Suprapubic skin (tissue), 4 donors: ENCODE measurements around the gene KRT17. TPM values are rescaled to one million over a fixed set of nuclear protein-coding genes. Genes with fewer than 3 reads are reported as not detected.
"Not testable (repeated sequence)": the region's sequence is repeated elsewhere in the genome, so short reads cannot be mapped to it uniquely, and the experiment has no call there.

ENCODE experiments used
- DNase-seq, 2 donors: peaks; one replicate each; pipeline ENCODE4 v3.0.0-alpha.2; 2019; ENCODE audit warnings: low spot score in 2 of 2
- H3K27ac ChIP-seq: fragments of 200-600 bp; sonication (generic); one replicate; pipeline ENCODE4 v1.5.1; 2019
- H3K27me3 ChIP-seq: fragments of 200-600 bp; sonication (generic); one replicate; pipeline ENCODE4 v1.5.1; 2019
- H3K36me3 ChIP-seq: fragments of 200-600 bp; sonication (generic); one replicate; pipeline ENCODE4 v1.5.1; 2019
- H3K4me1 ChIP-seq: fragments of 200-600 bp; sonication (generic); one replicate; pipeline ENCODE4 v1.5.1; 2019
- H3K4me3 ChIP-seq: fragments of 200-600 bp; sonication (generic); one replicate; pipeline ENCODE4 v1.5.1; 2019; ENCODE audit warnings: mild to moderate bottlenecking
- H3K9me3 ChIP-seq: fragments of 200-600 bp; sonication (generic); one replicate; pipeline ENCODE4 v1.5.1; 2019
- EP300 ChIP-seq: sonication (generic); formaldehyde crosslinking; IDR thresholded peaks from one replicate; pipeline ENCODE4 v1.6.1; 2017; ENCODE audit warnings: antibody characterized with exemption
- POLR2A ChIP-seq, 2 donors: fragments of 450-650 bp; IDR thresholded peaks; one replicate each; pipeline ENCODE4 v1.6.1; 2017; ENCODE audit warnings: antibody characterized with exemption in 2 of 2, mild to moderate bottlenecking in 2 of 2, moderate library complexity in 2 of 2
- POLR2AphosphoS5 ChIP-seq, 3 donors: sonication (generic); formaldehyde crosslinking; IDR thresholded peaks; one replicate each; pipeline ENCODE4 v1.6.1; 2017; ENCODE audit warnings: antibody characterized with exemption in 3 of 3
- WGBS: methylation state at CpG from one replicate; pipeline ENCODE4 v1.1.5; 2018; 5-methylcytosine and 5-hydroxymethylcytosine counted together
- total RNA-seq, 4 donors: library from RNA; depleted of rRNA; stranded (reverse); fragments of >200 nt; gene quantifications; one replicate each; pipeline ENCODE4 v1.1.0, GENCODE V29; 2016
- TF ChIP-seq, protein P1 (sequence below), 2 donors: fragments of 200-600 bp in 1 of 2; fragments of 450-650 bp in 1 of 2; sonication (generic) in 1 of 2; IDR thresholded peaks; one replicate each; pipeline ENCODE4 v1.5.1; 2016 to 2019; ENCODE audit warnings: antibody characterized with exemption in 2 of 2, mild to moderate bottlenecking in 1 of 2, moderate library complexity in 1 of 2

The KRT17 gene
- total RNA-seq, 4 donors from 2014 or later = 434 to 2,751 (median 1,314) TPM

DNA sequence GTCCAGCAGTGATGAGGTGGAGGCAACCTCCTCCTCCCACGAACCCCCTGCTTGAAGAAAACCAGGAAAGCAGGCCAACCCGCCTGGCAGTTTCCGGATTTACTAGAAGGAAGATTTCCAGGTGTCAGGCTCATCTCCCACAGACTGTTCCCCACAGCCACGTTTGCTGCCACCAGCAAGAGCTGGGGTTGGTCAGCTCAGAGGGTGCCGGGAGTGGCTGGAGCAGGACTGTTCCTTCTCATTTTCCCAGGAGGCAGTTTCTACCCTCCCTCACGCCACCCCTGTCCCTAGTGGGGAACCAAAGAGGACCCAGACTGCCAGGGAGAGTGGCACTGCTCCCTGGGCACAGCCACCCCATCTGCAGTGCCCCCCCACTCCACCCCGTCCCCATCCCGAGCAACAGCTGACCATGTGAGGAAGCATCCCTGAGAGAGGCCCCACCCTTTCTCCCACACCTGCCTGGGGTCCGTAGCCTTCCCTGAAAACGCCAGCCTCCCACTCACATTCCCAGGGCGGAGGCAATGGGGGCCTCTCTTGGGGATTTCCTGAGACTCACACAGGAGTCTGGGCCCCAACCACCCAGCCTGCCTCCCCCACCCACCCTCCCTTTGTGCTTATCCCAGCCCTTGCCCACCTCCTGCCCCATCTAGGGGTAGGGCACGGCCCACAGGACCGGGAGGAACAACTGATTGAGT, 5.9 kb downstream of the KRT17 start:
- TF ChIP-seq EP300 = no peak
- TF ChIP-seq POLR2AphosphoS5 (IDR thresholded peaks at IDR 0.05) = no peak
- TF ChIP-seq POLR2A (IDR thresholded peaks at IDR 0.05) = no peak
- TF ChIP-seq, protein P1, sequence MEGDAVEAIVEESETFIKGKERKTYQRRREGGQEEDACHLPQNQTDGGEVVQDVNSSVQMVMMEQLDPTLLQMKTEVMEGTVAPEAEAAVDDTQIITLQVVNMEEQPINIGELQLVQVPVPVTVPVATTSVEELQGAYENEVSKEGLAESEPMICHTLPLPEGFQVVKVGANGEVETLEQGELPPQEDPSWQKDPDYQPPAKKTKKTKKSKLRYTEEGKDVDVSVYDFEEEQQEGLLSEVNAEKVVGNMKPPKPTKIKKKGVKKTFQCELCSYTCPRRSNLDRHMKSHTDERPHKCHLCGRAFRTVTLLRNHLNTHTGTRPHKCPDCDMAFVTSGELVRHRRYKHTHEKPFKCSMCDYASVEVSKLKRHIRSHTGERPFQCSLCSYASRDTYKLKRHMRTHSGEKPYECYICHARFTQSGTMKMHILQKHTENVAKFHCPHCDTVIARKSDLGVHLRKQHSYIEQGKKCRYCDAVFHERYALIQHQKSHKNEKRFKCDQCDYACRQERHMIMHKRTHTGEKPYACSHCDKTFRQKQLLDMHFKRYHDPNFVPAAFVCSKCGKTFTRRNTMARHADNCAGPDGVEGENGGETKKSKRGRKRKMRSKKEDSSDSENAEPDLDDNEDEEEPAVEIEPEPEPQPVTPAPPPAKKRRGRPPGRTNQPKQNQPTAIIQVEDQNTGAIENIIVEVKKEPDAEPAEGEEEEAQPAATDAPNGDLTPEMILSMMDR (IDR thresholded peaks at IDR 0.05) = no peak
- peaks cover 20% of the 10 kb centered on the region for H3K27me3 ChIP-seq
- H3K36me3 ChIP-seq = no peaks in the 10 kb centered on the region
- WGBS = 50% methylated on average over 12 of the region's 13 CpGs
- H3K4me1 ChIP-seq = peaks cover 29% of the 10 kb centered on the region
- peak in 1 of 2 donors; percentile 55 for DNase-seq
- no peaks in the 10 kb centered on the region for H3K9me3 ChIP-seq
- no peak overlapping the region for H3K27ac ChIP-seq
- no peak overlapping the region for H3K4me3 ChIP-seq

DNA sequence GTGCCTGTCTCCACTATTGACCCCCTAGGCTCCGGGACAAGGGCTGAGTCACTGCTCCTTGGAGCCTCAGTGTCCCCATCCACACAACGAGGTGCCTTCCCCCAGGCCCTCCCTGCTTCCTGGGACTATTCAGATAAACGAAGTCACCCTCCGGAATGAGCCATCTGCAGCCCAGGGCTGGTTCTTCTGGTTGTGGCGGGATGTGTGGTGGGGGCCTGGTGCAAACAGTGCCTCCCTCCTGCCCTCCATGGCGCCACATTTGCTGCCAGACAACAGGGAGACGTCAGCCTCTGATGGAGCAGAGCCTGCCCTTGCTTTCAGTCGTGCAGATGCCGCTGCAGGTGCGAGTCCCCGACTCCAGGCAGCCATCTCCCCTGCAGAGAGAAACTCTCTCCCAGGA, 6.7 kb downstream of the KRT17 start:
- H3K9me3 ChIP-seq = no peaks in the 10 kb centered on the region
- H3K4me3 ChIP-seq = no peak overlapping the region
- H3K4me1 ChIP-seq = peaks cover 21% of the 10 kb centered on the region
- peak in 1 of 2 donors; percentile 31 for DNase-seq
- 51% methylated on average over 9 of the region's 11 CpGs for WGBS
- TF ChIP-seq POLR2AphosphoS5 (IDR thresholded peaks at IDR 0.05) = no peak
- TF ChIP-seq EP300 = no peak
- no peak for TF ChIP-seq POLR2A (IDR thresholded peaks at IDR 0.05)
- TF ChIP-seq, protein P1 (IDR thresholded peaks at IDR 0.05) = no peak
- H3K27ac ChIP-seq = no peak overlapping the region
- no peaks in the 10 kb centered on the region for H3K36me3 ChIP-seq
- peaks cover 20% of the 10 kb centered on the region for H3K27me3 ChIP-seq

DNA sequence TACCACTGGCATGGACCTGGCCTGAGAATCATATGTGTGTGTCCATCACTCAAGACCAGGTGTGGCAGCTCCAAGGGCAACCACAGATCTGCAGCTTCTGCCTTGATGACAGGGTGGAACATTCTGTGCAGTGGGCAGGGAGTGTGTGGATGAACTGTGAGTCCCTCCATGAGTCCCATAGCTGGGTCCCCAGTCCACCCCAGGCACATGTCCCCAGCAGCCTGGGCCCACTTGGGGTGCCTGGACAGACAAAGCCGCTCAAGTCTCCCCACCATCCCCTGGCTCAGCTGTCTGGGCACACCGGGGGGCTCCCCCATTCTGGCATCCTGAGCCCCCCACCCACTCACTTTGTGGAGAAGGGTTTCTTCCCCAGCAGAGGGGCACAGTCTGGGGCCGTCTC, 7.2 kb downstream of the KRT17 start:
- Histone ChIP-seq H3K4me1 (peaks cover 23% of the 10 kb centered on the region), H3K4me3 (no peak overlapping the region), H3K9me3 (no peaks in the 10 kb centered on the region), H3K36me3 (no peaks in the 10 kb centered on the region), H3K27ac (no peak overlapping the region), H3K27me3 (peaks cover 20% of the 10 kb centered on the region)
- peak in 1 of 2 donors; percentile 40 for DNase-seq
- TF ChIP-seq EP300 (no peak), POLR2A (IDR thresholded peaks at IDR 0.05) (no peak), POLR2AphosphoS5 (IDR thresholded peaks at IDR 0.05) (no peak)
- TF ChIP-seq, protein P1 (IDR thresholded peaks at IDR 0.05) = no peak
- 90% methylated on average over 2 of the region's 3 CpGs for WGBS

DNA sequence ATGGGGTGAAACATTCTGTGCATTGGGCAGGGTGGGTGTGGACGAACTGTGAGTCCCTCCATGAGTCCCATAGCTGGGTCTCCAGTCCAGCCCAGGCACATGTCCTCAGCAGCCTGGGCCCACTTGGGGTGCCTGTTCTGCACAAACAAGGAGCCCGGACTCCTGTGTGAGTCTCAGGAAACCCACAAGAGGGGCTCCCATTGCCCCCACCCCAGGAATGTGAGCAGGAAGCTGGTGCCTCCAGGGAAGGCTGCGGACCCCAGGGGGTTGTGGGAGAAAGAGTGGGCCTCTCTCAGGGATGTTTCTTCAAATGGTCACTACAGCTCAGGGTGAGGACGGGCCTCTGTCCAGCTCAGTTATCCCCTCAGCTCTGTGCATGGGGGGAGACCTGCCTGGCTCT, 7.9 kb downstream of the KRT17 start:
- peaks cover 20% of the 10 kb centered on the region for H3K27me3 ChIP-seq

DNA sequence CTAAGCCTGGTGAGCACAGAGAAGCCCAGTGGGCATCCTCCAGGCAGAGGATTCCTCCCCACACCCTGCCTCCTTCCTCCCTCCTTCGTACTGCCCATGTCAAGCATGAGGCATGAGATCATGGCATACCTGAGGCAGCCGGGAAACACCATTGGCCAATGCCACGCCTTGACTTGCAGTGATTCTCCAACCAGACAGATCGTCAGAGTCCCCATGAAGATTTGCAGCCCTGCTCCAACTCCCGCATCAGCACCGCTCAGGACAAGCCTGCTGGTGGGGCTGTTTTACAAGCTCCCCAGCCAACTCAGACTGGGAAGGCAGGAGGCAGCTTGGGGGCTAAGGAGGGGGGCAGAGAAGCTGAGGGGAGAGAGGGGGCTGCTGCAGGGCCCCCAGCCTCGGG, 8.9 kb downstream of the KRT17 start:
- H3K27me3 ChIP-seq = peaks cover 22% of the 10 kb centered on the region
- 37% methylated on average over 7 of the region's 7 CpGs for WGBS

More for the DNA sequence above, 7.9 kb downstream of the KRT17 start:
- peak in 1 of 2 donors; percentile 49 for DNase-seq
- peaks cover 26% of the 10 kb centered on the region for H3K4me1 ChIP-seq
- H3K9me3 ChIP-seq, H3K27ac ChIP-seq, H3K4me3 ChIP-seq, H3K36me3 ChIP-seq: not testable (repeated sequence)
- WGBS = 100% methylated on average over 1 of the region's 4 CpGs

DNA sequence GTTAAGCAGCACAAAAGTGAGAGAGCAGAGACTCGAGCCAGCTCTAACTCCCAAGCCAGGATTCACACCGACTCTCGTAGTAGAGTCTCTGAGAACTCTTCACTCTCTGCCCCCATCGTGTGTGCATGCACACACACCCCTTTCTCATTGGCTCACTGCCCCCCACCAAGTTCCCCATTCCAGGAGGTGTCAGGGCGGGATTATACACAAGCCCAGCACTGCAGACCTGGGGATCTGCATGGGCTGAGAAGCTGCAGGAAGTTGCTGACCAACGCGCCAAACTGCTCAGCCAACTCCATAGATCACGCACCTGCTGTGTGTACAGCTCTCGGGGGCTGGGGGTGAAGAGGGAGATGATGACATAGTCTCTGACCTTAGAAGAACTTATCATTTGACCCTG, 9.6 kb downstream of the KRT17 start:
- 71% methylated on average over 9 of the region's 9 CpGs for WGBS
- DNase-seq = peak in 1 of 2 donors; percentile 30
- H3K36me3 ChIP-seq, H3K9me3 ChIP-seq, H3K4me3 ChIP-seq, H3K27ac ChIP-seq: not testable (repeated sequence)
- Histone ChIP-seq H3K27me3 (peaks cover 22% of the 10 kb centered on the region), H3K4me1 (peaks cover 16% of the 10 kb centered on the region)

More for the DNA sequence above, 8.9 kb downstream of the KRT17 start:
- Histone ChIP-seq H3K36me3 (no peaks in the 10 kb centered on the region), H3K9me3 (no peaks in the 10 kb centered on the region), H3K4me1 (peaks cover 16% of the 10 kb centered on the region), H3K4me3 (no peak overlapping the region), H3K27ac (no peak overlapping the region)
- TF ChIP-seq, protein P1 (IDR thresholded peaks at IDR 0.05) = no peak
- no peak for TF ChIP-seq POLR2A (IDR thresholded peaks at IDR 0.05)
- no peak for TF ChIP-seq POLR2AphosphoS5 (IDR thresholded peaks at IDR 0.05)
- TF ChIP-seq EP300 = no peak
- DNase-seq = peak in 1 of 2 donors; percentile 52
